GM18867 (cell line): ENCODE results near the gene PCSK6.

Source experiments
- ATAC-seq: cut with Tn5 transposase; IDR thresholded peaks from one replicate; pipeline ENCODE4 v1.9.1; 2021; ENCODE audit warnings: mild to moderate bottlenecking, moderate library complexity; ENCODE audit not compliant: unreplicated experiment

The PCSK6 gene

DNA sequence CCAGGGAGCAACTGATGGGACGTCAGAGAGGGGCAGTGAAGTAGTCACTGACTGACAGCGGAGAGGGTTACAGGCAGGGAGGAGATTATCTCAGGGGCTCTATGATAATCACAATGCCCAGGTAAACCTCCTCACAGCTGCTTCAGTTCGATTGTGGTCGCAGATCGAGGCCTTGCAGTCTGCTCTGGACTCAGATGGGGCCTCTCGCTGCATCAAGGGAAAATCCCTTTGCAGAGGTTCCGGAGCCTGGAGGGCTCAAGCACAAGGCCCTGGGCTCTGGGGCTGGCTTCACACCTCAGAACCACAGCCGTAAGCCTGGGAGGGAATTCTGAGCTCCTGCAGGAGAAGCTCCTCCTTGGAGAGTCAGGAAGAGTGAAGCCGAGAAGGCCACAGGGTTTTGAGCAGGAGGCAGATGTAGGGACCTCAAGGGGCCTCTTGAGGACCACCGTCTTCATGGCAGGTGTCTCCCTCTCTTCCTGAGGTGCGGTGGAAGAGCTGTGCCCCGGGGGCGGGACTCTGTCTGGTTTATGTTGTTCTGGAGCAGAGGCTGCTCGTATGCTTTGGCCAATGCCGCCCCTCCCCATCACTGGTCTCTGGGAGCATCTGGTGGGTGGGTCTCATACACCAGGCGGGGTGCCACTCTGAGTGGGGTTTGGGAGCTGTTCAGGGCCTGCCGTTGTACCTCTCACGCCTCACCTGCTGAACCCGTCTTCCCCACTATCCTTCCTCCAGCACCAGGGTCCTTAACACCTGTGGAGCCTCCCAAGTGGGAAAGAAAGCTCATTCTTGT is 175.0 kb downstream of the PCSK6 start:
- no peak for ATAC-seq

DNA sequence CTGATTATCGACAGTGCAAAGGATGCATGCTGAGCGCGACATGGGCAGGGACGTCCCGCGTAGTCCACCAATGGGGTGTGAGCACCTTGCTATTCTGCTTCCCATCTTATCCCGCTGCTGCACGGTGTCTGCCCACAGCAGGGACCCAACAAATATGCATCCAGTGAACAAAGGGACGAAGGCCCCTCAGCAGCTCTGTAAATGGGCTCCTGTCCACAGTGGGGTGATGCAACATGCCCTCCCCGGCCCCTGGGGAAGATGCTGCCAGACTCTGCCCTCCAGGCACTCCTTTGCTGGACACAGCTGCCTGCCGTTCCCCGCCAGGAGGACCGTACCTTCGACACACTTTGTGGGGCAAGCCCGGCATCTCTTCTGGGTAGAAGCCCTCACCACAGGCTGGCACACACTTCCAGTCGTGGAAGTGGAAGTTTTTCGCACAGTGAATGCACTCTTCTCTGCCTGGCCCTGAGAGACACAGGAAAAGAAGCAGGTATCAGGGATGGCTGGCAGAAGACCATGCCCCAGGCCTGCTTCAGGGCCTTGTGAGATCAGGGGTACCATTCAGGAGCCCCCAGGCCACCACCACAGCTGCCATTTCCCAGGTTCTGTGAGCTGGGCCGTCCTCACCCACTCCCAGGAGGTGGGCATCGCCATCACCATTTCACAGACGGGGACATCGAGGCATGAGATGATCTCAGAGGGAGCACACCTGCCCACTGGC is 176.3 kb downstream of the PCSK6 start:
- no peak for ATAC-seq

DNA sequence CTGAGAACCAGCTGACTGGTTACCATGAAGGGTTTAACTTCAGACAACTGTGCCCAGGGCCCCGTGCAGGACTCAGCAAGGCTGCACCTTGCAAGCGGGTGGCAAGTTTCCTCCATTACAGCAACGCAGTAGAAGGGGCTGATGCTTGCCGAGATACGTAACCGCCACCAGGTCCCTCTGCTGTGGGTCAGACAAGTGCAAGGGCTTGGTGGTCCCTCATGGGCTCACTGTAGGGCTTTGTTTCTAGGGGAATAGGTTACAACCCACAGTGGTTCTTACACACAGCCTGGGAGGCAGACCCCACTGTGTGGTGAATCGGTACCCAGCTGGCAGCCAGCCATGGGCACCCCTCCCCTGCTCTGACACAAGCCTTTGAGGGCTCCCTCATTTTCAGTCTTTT is 179.0 kb downstream of the PCSK6 start:
- no peak for ATAC-seq

DNA sequence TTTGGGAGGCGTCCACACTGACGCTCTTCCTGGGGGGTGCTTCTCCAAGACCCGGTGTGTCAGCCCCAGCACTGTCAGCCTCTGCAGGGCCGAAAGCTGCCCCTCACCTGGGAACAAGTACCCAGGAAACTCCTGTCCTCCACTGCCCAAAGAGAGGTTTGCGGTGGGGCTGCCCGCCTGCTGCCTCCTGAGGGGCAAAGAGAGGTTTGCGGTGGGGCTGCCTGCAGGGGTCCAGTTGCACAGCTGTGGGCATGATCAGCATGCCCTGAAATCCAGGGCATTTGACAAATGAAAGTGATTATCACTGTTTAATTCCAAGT is 179.4 kb downstream of the PCSK6 start:
- no peak for ATAC-seq

DNA sequence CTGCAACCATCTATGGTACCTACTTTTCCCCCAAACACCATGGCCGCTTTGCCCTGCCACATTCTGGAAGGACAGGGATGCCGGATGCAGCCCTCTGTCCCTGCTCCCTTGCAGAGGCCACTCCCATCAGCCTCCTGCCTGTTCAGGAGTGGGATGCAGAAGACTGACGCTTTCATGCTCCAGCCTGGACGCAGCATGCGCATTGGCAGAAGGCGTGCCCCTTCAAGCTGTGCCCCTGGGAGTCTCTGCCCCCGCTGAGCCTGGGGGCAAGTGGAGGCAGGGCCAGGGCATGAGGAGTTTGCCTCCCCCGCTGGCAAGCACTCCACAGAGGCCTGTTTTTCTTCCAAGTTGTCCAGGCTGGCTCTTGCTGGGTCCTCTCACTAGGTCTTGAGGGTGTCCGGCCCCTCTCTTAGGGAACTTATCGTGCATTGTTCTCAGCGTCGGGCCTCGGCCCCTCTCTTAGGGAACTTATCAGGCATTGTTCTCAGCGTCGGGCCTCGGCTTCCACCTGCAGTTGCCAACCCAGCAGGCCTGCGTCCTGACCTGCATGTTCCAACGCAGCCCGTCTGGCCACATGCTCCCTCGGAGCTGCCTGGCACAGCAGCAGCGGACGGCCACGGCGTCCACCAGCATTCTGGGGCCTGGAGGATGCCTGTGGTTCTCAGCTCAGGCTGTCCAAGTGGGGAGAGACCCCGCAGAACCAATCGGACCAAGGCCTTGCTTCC is 179.9 kb downstream of the PCSK6 start:
- no peak for ATAC-seq

DNA sequence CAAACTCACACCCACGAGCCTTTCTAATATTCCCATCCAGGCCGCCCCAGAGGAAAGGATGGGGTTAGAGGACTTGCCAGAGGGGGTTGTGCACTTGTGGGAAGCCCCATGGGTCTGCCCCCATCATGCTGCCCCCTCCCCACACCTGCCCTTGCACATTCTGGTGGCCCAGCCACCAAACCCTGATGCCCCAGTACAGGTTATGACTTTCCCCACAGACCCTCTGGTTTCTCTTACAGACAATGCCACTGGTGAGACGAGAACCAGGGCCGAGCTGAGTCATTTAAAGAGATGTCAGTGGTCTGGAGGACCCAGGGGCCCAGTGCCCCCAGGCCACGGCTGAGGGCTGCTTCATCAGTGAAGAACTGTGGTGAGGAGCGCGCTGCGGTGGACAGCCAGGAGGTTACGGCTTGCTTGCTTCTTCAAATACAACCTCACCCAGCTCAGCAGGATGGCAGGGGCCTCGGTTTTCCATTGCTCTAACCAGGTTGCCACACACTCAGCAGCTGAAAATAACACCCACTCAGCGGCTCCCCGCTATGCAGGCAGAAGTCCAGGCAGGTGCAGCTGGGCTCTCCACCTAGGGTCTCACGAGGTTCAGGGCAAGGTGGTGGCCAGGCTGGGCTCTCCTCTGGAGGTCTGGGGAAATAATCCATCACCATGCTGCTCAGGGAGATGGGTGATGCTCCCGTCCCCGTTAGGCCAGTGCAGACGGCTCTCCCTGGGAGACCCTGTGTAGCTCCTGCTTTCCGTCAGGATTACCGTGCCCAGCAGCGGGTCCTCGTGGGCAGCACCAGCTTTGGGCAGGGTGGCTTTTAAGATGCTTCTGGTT is 180.7 kb downstream of the PCSK6 start:
- ATAC-seq: no peak

DNA sequence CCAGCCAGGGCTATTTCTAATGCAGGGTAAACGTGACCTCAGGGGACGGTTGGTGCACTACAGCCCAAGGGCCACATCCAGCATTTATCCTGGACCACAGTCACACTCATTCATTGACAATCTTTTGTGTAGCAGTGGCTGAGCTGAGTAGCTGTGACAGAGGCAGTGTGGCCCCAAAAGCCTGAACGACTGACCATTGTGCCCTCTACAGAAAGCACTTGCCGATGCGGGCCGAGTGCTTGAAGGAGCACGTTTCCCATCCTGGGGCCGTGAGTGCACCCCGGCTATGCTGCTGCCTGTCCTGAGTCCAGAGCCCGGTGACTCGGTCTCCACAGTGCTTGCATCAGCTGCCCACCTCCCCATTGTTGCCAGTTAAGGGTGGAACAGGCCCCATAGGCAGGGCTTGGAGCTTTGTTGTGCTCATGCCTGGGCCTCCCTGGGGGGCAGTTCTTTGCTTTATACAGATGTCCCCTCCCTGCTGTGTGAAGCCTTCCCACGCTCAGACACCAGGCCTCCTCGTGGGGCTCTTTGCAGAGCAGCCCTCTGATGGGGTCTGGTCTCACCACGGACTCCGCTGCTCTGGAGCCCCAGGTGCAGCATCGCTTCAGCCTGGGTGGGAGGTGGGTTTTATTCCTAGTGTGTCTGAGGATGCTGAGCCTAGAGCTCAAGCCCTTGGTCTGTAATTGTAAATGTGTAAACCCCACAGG is 181.5 kb downstream of the PCSK6 start:
- ATAC-seq: no peak

DNA sequence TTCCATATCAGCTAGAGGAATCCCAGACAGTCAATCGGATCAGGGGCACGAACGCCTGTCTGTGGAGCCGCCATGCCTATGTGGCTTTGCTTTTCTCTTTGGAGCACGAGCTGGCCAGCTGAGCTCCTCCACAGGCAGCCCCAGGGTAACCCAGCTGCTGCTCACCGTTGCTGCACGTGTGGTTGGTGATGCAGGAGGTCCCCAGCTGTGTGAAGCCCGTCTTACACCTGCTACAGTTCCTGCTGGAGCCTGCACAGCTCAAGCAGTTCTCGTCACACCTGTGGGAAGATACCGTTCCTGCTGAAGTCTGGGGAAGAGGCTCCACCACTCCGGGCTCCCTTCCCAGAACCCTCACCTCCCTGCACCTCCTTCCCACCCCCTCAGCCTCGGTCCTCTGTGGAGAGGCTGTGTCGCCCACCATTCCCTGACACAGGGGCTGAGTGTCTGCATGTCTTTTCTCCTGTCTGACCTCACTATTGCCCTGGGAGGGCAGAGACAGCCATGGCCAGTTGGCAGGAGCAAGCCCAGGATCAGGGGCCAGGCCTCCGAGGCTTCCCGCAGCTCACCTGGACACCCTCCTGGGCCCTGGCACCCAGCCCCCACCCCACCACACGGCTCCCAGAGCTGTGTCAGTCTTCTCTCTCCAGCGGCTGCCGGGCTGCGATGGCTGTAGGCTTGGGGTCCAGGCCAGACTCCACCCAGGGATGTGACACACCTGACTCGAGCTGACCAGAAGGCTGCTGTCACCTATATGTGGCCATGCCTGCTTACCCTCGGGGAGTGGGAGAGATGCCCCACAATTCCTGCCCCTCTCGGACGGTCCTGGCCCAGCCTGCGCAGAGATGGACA is 182.2 kb downstream of the PCSK6 start:
- ATAC-seq: no peak

DNA sequence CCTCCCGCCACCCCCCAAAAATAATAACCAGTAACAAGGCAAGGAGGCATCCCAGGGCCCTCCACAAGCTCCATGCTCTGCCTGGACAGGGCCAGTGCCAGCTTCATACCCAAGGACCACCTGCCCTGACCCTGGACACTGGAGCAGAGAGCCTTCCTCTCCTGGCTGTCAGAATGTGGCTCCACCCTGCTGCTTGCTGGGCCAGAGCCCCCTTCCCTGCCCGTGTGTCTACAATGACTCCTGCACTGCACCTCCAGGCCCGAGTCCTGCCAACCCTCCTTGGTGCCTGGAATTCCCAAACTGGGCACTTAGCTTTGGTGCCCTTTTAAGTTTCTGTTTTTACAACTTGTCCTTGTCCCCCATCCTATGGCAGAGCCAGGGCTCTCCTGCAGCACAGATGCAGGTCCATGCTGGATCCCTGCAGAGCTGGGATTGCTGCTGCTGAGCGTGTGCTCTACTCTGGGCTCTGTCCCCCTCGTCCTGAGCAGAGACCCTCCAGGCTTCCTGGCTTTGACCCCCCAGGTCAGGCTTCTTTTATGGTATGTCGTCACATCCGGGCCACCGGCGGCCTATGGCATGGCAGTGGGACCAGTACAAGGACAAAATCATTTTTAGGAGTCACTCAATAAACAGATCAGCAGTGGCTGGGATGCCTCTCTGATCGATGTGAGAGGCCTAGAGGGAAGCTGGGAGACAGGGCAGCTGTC is 183.0 kb downstream of the PCSK6 start:
- no peak for ATAC-seq

DNA sequence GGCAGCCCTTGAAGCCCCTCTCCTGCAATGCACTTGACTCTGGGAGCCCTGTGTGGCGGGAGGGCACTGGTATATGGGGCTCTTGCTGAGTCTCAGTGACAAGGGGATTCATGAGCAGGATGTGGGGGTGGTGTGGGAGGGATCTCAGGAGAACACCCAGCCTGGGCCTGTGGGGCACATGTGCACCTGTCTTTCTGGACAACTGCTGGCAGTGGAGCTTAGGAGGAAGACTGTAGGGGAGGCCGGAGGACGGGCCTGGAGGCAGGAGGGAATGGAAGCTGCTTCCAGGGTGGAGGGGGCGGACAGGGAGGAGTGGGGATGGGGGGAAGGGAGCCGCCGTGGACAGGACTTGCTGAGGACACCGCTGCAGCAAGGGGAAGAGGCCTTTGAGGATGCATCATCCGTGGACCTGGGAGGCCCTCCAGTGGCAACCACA is 183.7 kb downstream of the PCSK6 start:
- no peak for ATAC-seq

DNA sequence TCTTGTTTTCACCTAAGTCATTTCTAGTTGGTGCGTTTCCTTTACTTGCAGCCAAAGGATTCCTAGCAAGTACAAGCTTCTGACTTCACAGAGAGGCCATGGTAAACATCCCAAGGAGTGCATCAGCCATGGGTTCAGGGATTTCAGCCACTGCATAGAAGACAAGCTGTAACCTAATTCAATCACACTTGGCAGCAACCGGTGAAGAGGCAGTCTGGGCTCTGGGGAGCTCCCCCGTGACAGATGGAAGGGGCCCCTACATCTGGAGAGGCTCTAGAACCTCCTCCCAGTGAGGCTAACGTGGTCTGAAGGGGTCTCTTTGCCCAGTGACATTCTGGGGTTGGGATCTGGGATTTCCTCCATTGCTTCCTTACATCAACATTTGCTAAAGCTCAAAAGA is 186.1 kb downstream of the PCSK6 start:
- no peak for ATAC-seq

DNA sequence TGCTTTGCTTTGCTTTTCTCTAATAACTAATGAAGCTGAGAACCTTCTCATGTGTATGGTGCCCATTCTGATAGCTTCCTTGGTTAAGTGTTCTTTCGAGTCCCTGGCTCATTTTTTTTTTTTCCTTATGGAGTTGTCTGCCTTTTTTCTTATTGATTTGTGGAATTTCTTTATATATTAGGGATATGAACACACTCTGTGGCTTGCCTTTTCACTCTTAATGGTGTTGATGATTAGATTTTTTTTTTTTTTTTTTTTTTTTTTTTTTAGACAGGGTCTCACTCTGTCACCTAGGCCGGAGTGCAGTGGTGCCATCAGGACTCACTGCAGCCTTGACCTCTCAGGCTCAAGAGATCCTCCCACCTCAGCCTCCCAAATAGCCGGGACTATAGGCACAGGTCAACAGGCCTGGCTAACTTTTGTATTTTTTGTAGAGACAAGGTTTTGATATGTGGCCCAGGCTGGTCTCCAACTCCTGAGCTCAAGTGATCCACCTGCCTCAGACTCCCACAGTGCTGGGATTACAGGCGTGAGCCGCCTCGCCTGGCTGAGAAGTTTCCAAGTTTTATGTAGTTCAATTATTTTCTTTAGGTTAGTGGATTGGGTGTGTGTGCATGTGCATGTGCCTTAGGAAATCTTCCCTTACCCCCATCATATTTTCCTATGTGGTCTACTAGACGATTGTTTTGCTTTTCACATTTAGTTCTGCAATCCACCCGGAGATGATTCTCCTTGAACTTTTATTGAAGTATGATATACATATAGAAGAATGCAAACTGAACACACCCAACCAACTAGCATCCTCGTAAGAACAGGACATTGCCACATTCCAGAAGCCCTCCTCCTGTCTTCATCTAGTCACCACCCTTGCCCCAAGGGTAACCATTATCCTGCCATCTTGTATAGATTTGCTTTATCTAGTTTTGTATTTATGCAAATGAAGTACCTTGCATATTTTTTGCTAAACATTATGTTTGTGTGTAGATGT is 192.8 kb downstream of the PCSK6 start:
- no peak for ATAC-seq

DNA sequence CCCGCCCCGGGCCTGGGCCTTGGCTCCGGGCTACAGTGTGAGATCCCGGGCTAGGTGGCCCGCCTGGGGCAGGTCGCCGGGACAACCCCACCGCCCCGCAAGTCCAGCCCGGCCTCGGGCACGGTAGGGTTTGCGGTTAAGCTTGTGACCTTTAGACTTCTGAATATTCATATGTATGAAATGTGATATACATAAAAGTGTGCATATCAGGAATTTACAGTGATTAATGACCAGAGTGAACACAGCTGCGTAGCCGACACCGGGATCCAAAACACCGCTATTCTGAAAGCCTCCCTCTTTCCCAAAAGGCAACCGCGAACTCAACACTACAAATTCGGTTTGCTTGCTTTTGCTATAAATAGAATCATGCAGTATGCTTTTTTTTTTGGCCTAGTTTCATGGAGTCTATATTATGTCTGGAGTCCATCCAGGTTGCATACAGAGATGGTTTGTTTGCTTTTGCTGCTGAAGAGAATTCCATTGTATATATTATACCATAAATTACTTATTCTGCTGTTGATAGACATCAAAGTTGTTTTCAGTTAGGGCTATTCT is 193.8 kb downstream of the PCSK6 start:
- no peak for ATAC-seq

DNA sequence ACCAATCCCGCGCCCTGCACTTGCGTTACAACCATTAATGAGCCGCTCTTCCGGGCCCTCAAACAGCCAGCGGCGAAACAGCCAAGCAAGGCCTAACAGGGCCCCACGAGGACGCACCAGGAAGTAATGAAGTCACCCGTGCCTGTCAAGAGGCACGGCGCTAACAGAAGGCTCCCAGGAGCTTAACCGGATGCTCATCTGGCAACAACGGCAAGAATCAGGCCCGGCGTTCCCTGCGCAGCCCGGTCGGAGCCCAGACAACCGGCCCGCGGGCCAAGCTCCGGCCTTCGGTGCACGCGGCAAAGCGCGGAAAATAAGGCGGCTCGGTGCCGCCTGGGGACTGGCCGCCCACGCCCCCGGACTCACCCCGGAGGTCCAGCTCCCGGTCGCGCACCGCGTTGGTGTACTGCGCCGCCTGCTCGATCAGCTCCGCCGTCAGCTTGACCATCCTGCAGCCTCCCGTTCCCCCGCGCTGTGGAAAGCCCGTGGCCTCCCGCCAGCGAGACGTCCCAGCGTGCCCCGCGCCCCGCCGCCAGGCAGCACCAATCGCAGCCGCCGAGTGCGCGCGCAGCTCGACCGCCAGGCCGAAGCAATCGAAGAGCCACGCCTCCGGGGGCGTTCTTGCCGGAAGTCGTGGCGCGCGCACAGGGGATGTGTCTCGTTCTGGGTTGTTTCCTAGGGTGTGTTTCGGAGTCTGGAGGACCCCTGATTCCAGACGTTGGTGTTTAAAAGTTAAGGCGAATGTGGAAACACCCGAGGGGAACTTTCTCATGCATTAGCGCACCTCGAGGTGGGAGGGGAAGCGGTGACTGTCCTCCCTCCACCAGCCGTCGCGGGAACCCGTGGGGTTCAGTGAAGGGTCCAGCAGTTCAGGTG is 194.5 kb downstream of the PCSK6 start, which contains the start of gene SNRPA1:
Gene SNRPA1, minus strand, starts transcription at position 518 of the 876 bp plus-strand sequence. Its CDS starts 70 bp downstream, at position 448.
- ATAC-seq: peak; percentile 73

DNA sequence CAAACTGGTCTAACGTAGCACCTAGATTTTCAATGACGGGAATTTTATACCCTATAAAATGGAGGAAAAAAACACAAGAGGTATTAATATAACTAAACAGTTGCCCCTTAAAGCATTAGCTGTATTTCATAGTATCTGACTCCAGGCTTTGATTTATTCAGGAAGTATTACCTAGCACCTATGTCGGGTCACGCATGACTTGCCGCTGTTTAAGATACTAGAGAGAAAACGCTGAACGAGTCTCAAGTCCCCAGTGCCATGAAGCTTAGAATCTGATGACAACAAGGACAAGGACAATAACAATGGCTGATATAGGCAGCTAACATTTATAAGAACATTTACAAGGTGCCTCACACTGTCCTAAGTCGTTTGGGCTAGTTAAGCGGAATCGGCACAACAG is 196.4 kb downstream of the PCSK6 start:
- ATAC-seq: no peak

DNA sequence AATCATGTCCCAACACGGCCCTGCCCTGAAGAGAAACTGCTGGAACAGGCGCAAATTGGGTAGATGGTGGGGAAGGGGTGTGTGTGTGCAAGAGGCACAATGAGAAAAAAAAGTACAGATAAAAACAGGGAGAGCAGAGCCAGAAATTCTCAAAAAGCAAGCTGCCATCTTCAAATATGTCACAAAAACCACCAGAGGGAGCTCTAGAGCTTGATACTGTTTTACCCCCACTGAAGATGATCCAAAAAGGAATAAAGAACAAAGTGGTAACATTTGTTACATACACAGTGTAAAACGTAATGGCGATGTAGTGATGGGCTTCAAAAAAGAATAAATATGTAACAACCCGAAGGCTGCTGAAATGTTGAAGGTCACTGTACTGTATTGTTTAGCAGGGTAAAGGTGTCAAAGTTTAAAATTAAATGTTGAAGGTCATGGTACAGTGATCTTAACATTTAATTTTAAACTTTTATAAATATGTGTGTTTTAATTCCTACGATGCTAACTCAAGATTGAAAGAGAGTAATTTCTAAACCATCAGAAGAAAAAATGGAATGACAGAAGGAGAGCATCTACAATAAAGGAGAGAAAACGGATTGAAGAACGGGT is 200.5 kb downstream of the PCSK6 start:
- no peak for ATAC-seq
